ENCODE results near the gene HORMAD2.

Gene HORMAD2

DNA sequence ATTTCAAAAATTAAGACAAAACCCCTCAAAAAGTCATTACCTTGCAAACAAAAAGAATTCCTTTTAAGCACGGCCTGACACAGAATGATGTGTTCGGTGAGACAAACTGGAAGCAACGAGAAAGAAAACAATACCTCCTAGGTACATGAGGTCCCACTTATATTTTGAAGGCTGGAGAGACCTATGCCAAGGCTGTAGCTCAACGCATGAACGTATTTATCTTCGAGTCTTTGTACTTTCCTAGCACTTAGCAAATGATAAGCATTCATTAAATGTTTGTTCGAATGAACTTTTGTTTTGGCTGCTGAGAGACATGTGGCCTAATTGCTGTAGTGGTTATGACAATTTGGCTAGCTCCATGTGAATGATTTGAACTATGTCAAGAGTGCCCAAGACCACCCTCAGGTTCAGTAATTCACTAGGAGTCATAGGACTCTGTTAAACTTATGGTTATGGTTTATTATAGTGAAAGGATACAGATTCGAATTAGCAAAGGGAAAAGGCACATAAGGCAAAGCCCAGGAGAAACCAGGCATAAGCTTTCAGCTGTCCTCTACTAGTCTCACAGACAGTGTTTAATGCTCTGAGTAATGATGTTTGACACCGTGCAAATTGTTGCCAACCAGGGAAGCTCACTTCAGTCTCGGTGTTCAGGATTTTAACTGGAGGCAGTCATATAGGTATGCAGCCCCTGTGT is 26.0 kb upstream of the HORMAD2 start:
- no peak for TF ChIP-seq SIN3A (IDR thresholded peaks at IDR 0.05; ENCODE audit: borderline replicate concordance, insufficient read depth, low read length)
- TF ChIP-seq, protein P1, sequence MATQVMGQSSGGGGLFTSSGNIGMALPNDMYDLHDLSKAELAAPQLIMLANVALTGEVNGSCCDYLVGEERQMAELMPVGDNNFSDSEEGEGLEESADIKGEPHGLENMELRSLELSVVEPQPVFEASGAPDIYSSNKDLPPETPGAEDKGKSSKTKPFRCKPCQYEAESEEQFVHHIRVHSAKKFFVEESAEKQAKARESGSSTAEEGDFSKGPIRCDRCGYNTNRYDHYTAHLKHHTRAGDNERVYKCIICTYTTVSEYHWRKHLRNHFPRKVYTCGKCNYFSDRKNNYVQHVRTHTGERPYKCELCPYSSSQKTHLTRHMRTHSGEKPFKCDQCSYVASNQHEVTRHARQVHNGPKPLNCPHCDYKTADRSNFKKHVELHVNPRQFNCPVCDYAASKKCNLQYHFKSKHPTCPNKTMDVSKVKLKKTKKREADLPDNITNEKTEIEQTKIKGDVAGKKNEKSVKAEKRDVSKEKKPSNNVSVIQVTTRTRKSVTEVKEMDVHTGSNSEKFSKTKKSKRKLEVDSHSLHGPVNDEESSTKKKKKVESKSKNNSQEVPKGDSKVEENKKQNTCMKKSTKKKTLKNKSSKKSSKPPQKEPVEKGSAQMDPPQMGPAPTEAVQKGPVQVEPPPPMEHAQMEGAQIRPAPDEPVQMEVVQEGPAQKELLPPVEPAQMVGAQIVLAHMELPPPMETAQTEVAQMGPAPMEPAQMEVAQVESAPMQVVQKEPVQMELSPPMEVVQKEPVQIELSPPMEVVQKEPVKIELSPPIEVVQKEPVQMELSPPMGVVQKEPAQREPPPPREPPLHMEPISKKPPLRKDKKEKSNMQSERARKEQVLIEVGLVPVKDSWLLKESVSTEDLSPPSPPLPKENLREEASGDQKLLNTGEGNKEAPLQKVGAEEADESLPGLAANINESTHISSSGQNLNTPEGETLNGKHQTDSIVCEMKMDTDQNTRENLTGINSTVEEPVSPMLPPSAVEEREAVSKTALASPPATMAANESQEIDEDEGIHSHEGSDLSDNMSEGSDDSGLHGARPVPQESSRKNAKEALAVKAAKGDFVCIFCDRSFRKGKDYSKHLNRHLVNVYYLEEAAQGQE (IDR thresholded peaks at IDR 0.05; ENCODE audit: insufficient read depth in 1 of 2, low read depth in 2 of 2, low read length in 2 of 2), result no peak

DNA sequence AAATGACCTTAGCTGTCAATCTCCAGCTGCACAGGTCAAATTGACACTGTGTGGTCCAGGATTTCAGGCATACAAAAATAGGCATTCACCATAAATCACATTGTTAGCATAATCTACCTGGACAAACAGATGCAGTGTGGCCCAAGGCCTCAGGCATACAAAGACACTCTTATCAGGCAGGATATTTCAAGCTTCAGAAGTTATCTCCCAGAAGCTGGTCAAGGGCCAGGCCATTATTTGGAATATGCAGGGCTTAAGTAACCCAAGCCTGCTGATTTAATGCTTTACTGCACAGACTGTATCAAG is 25.5 kb upstream of the HORMAD2 start:
- TF ChIP-seq FOXP2 (optimal IDR thresholded peaks at IDR 0.05; ENCODE audit: borderline replicate concordance, extremely low read depth, extremely low read length, insufficient read depth), result no peak
- no peak for TF ChIP-seq SIN3A (IDR thresholded peaks at IDR 0.05; ENCODE audit: borderline replicate concordance, insufficient read depth, low read length)
- no peak for TF ChIP-seq TAF1 (IDR thresholded peaks at IDR 0.05; ENCODE audit: borderline replicate concordance, insufficient read depth, low read length)
- TF ChIP-seq, protein P1 (IDR thresholded peaks at IDR 0.05; ENCODE audit: insufficient read depth in 1 of 2, low read depth in 2 of 2, low read length in 2 of 2), result no peak

DNA sequence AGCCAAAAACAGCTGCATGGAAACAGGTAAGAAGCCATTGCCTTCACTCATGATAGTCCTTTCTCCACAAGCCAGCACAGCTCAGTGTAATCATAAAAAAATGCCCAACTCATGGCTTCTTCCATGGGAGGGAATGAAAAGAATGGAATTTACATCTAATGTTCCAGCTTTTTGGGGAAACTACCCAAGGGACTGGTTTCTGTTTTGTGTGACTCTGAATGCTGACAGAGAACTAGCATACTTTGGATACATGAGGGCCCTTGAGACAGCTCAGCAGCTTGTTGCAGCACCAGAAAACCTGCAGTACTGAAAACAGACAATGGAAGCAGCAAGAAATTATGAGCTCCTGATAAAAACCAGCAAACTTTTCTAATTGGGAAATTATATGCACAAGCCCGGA is 24.2 kb upstream of the HORMAD2 start:
- TF ChIP-seq, protein P1 (IDR thresholded peaks at IDR 0.05; ENCODE audit: insufficient read depth in 1 of 2, low read depth in 2 of 2, low read length in 2 of 2), result no peak
- TF ChIP-seq FOXP2 (optimal IDR thresholded peaks at IDR 0.05; ENCODE audit: borderline replicate concordance, extremely low read depth, extremely low read length, insufficient read depth), result no peak
- TF ChIP-seq SIN3A (IDR thresholded peaks at IDR 0.05; ENCODE audit: borderline replicate concordance, insufficient read depth, low read length), result no peak
- TF ChIP-seq TAF1 (IDR thresholded peaks at IDR 0.05; ENCODE audit: borderline replicate concordance, insufficient read depth, low read length), result no peak
- TF ChIP-seq POLR2AphosphoS5 (IDR thresholded peaks at IDR 0.05; ENCODE audit: low read depth, low read length), result no peak

DNA sequence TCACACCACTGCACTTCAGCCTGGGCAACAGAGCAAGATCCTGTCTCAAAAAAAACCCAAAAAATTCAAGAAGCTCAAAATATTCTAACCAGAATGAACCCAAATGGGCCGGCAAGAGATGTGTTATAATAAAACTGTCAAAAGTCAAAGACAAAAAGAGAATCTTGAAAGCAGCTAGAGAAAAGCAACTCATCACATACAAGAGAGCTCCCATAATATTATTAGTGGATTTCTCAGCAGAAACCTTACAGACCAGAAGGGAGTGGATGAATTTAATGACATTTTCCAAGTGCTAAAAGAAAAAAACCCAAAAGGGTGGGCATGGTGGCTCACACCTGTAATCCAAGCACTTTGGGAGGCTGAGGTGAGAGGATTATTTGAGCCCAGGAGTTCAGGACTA is 22.9 kb upstream of the HORMAD2 start:
- TF ChIP-seq TAF1 (IDR thresholded peaks at IDR 0.05; ENCODE audit: borderline replicate concordance, insufficient read depth, low read length) (no peak), FOXP2 (optimal IDR thresholded peaks at IDR 0.05; ENCODE audit: borderline replicate concordance, extremely low read depth, extremely low read length, insufficient read depth) (no peak), SIN3A (IDR thresholded peaks at IDR 0.05; ENCODE audit: borderline replicate concordance, insufficient read depth, low read length) (no peak), POLR2AphosphoS5 (IDR thresholded peaks at IDR 0.05; ENCODE audit: low read depth, low read length) (no peak)
- TF ChIP-seq, protein P1 (IDR thresholded peaks at IDR 0.05; ENCODE audit: insufficient read depth in 1 of 2, low read depth in 2 of 2, low read length in 2 of 2), result no peak

DNA sequence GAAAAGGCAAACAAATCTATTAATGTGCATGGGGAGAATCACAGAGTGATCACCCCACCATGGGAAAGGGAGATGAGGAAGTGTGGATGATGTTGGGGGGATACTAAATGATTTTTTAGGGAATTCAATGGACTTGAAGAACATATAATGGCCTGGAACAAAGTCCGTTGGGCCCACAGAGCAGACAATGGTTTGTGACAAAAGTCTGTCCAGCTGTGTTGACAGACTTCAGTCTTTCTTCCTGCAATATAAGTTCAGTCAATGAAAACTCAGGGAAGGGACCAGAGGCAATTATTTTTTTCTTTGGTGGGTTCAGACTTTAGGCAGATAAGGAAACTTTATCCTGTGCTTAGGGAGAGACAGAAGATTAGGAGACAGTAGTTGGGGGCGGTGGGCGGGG is 18.0 kb upstream of the HORMAD2 start:
- TF ChIP-seq TAF1 (IDR thresholded peaks at IDR 0.05; ENCODE audit: borderline replicate concordance, insufficient read depth, low read length) (no peak), POLR2AphosphoS5 (IDR thresholded peaks at IDR 0.05; ENCODE audit: low read depth, low read length) (no peak), FOXP2 (optimal IDR thresholded peaks at IDR 0.05; ENCODE audit: borderline replicate concordance, extremely low read depth, extremely low read length, insufficient read depth) (no peak), SIN3A (IDR thresholded peaks at IDR 0.05; ENCODE audit: borderline replicate concordance, insufficient read depth, low read length) (no peak)
- TF ChIP-seq, protein P1 (IDR thresholded peaks at IDR 0.05; ENCODE audit: insufficient read depth in 1 of 2, low read depth in 2 of 2, low read length in 2 of 2), result no peak

Measured in PFSK-1 (cell line).